Body of pancreas (tissue), 4 donors: Measurements from ENCODE around the gene DNM3. TPM values are rescaled to one million over a fixed set of nuclear protein-coding genes. Genes with fewer than 3 reads are reported as not detected.

Experiments used
- ATAC-seq: fragments of 150-250 bp; one replicate; pipeline ENCODE4 v1.9.1; 2016
- DNase-seq, 4 donors: peaks; one replicate each; pipeline ENCODE4 v3.0.0-alpha.2; 2019
- H3K27ac ChIP-seq, 4 donors: fragments of 200-600 bp; sonication (generic); 1 replicate in 3 of 4; 2 replicates in 1 of 4; pipeline versions ENCODE4 v1.5.1 to v1.6.1; 2016 to 2019; ENCODE audit warnings: mild to moderate bottlenecking in 1 of 4, mixed read lengths in 1 of 4, moderate library complexity in 1 of 4
- H3K27me3 ChIP-seq, 2 donors: fragments of 200-600 bp; sonication (generic); one replicate each; pipeline ENCODE4 v1.6.0; 2016; ENCODE audit warnings: mild to moderate bottlenecking in 1 of 2
- H3K36me3 ChIP-seq, 2 donors: fragments of 200-600 bp; sonication (generic); replicated peaks in 1 of 2; 2 replicates each; pipeline ENCODE4 v1.5.1; 2016; ENCODE audit warnings: low read depth in 2 of 2; ENCODE audit not compliant: insufficient read depth in 1 of 2
- H3K4me1 ChIP-seq: fragments of 200-600 bp; sonication (generic); one replicate; pipeline ENCODE4 v1.6.0; 2016
- H3K4me3 ChIP-seq, 2 donors: fragments of 200-600 bp; sonication (generic); 1 replicate in 1 of 2; 2 replicates in 1 of 2; pipeline ENCODE4 v1.5.1; 2016 to 2019
- H3K9me3 ChIP-seq, 3 donors: fragments of 200-600 bp; sonication (generic); 1 replicate in 2 of 3; 2 replicates in 1 of 3; pipeline ENCODE4 v1.5.1; 2016
- POLR2A ChIP-seq, 3 donors: fragments of 450-650 bp; IDR thresholded peaks; one replicate each; pipeline ENCODE4 v1.6.1; 2016; ENCODE audit warnings: antibody characterized with exemption in 3 of 3, mild to moderate bottlenecking in 2 of 3
- WGBS, 2 donors: methylation state at CpG; one replicate each; pipeline ENCODE4 v1.1.5; 2017; 5-methylcytosine and 5-hydroxymethylcytosine counted together
- intact Hi-C: fragments of 100-400 bp; cut with DNase I; formaldehyde crosslinking; loops from one replicate; pipeline ENCODE4 v1.15.1; 2023
- total RNA-seq, 2 donors: library from RNA; depleted of rRNA; stranded (reverse); fragments of >200 nt; gene quantifications; one replicate each; pipeline ENCODE4 v1.1.0, GENCODE V29; 2016
- TF ChIP-seq, protein P1 (sequence below), 7 experiments: fragments of 450-650 bp in 4 of 7; fragments of 200-600 bp in 3 of 7; sonication (generic) in 3 of 7; IDR thresholded peaks; one replicate each; pipeline ENCODE4 v1.5.1; 2016 to 2019; ENCODE audit warnings: antibody characterized with exemption in 7 of 7

DNM3 gene
- total RNA-seq, 2 donors from 2014 or later, result 2.9 to 4.0 TPM

DNA sequence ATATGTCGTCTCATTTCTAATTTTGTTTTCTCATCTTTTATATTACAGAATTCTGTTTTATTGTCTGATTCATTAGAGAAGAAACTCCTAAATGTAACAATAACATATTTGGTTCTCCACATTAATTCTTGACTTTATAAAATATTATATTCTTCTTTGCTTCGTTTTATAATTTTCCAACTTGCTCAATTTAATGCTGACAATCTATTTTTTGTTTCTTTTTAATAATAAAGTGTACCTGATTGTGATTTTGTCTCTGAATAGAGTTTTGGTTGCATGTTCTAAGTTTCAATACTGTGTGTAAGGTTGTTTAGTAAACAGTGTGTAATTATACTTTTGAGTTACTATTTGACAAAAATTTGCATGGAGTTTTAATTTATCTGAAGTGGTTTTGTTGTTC is 448.1 kb downstream of the DNM3 start:
- intact Hi-C loops, result no loop called here
- no peaks in the 10 kb centered on the region for H3K36me3 ChIP-seq
- H3K9me3 ChIP-seq, result no peaks in the 10 kb centered on the region
- no peak overlapping the region for H3K4me3 ChIP-seq
- ATAC-seq, result no peak
- WGBS, 2 donors, result 86 to 93% methylated on average over 2 of the region's 2 CpGs
- no peak overlapping the region for H3K27ac ChIP-seq
- peaks cover 20% of the 10 kb centered on the region for H3K4me1 ChIP-seq
- no peak for DNase-seq
- TF ChIP-seq POLR2A (IDR thresholded peaks at IDR 0.05), result no peak
- TF ChIP-seq, protein P1, sequence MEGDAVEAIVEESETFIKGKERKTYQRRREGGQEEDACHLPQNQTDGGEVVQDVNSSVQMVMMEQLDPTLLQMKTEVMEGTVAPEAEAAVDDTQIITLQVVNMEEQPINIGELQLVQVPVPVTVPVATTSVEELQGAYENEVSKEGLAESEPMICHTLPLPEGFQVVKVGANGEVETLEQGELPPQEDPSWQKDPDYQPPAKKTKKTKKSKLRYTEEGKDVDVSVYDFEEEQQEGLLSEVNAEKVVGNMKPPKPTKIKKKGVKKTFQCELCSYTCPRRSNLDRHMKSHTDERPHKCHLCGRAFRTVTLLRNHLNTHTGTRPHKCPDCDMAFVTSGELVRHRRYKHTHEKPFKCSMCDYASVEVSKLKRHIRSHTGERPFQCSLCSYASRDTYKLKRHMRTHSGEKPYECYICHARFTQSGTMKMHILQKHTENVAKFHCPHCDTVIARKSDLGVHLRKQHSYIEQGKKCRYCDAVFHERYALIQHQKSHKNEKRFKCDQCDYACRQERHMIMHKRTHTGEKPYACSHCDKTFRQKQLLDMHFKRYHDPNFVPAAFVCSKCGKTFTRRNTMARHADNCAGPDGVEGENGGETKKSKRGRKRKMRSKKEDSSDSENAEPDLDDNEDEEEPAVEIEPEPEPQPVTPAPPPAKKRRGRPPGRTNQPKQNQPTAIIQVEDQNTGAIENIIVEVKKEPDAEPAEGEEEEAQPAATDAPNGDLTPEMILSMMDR (IDR thresholded peaks at IDR 0.05), result no peak
- no peaks in the 10 kb centered on the region for H3K27me3 ChIP-seq

DNA sequence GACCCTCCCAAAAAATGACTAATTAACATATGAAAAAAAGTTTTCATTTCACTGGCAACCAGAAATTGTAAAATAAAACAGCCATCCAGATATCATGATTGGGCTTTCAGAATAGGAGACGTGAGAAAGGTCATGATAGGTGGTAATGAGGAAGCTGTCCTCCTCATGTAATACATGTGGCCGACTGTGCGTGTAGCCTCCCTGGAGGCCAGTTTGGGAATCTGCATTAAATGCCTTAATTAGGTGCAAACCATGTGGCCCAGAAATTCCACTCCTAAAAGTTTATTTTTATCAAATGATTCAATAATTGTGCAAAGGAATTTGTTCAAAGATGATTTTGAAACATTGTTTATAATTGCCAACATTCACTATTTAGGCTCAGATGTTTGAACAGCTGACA is 451.5 kb downstream of the DNM3 start:
- WGBS, 2 donors, result 76 to 88% methylated on average over 3 of the region's 3 CpGs
- Histone ChIP-seq H3K27ac (no peak overlapping the region), H3K4me3 (no peak overlapping the region), H3K9me3 (no peaks in the 10 kb centered on the region), H3K4me1 (peaks cover 6% of the 10 kb centered on the region), H3K36me3 (no peaks in the 10 kb centered on the region), H3K27me3 (no peaks in the 10 kb centered on the region)
- intact Hi-C loops, result no loop called here
- ATAC-seq (no peak), DNase-seq (no peak)
- TF ChIP-seq POLR2A (IDR thresholded peaks at IDR 0.05), result no peak
- TF ChIP-seq, protein P1 (IDR thresholded peaks at IDR 0.05), result no peak

DNA sequence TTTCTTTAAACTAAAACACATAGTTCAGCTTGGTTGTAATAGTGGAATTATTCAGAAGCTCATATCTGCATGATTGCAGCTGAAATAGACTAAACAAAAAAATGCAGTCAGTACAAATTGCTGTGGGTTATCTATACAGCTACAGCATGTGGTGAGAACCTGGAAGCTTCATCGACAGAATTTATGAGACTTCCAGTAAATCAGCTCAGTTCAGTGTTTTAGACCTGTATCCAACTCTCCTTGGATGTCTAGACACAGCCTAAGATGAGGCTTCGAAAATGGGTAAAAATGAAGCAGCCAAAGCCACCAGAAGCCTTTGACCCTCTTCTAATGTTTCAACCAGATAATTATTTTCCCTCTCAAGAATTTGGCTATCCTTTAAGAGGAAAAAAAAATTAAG is 452.1 kb downstream of the DNM3 start:
- Histone ChIP-seq H3K9me3 (no peaks in the 10 kb centered on the region), H3K36me3 (no peaks in the 10 kb centered on the region), H3K27me3 (no peaks in the 10 kb centered on the region), H3K4me3 (no peak overlapping the region), H3K27ac (no peak overlapping the region), H3K4me1 (no peaks in the 10 kb centered on the region)
- TF ChIP-seq, protein P1 (IDR thresholded peaks at IDR 0.05), result no peak
- TF ChIP-seq POLR2A (IDR thresholded peaks at IDR 0.05), result no peak
- DNase-seq, result no peak
- WGBS, 2 donors, result 51 to 66% methylated on average over 2 of the region's 2 CpGs
- intact Hi-C loops, result no loop called here
- ATAC-seq, result no peak

DNA sequence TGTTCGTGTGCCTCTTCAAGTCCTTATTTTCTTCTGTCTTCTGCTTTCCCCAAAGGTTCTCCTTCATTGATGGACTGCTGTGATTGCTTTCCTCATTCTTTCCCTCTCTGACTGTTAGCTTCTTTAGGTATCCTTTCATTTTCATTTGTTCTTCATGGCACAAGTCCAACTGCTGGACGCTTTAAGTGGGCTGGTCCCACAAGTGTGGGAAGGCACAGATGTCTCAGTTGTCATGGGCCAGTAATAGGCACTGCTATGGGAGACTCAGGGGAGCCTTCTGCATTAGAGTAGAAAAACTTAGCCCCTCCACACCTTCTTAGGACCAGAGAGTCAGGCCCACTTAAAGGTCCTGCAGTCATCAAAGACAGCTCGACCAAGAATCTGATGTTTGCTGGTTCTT is 456.8 kb downstream of the DNM3 start:
- intact Hi-C loops, result no loop called here
- H3K27me3 ChIP-seq, result no peaks in the 10 kb centered on the region
- H3K27ac ChIP-seq, result no peak overlapping the region
- 49 to 50% methylated on average over 3 of the region's 3 CpGs for WGBS, 2 donors
- no peak overlapping the region for H3K4me3 ChIP-seq
- H3K9me3 ChIP-seq, result no peaks in the 10 kb centered on the region
- peak; percentile 40 to 51 (median 46) for DNase-seq
- no peaks in the 10 kb centered on the region for H3K4me1 ChIP-seq
- ATAC-seq, result peak; percentile 79
- TF ChIP-seq, protein P1 (IDR thresholded peaks at IDR 0.05), result no peak
- no peak for TF ChIP-seq POLR2A (IDR thresholded peaks at IDR 0.05)
- no peaks in the 10 kb centered on the region for H3K36me3 ChIP-seq

DNA sequence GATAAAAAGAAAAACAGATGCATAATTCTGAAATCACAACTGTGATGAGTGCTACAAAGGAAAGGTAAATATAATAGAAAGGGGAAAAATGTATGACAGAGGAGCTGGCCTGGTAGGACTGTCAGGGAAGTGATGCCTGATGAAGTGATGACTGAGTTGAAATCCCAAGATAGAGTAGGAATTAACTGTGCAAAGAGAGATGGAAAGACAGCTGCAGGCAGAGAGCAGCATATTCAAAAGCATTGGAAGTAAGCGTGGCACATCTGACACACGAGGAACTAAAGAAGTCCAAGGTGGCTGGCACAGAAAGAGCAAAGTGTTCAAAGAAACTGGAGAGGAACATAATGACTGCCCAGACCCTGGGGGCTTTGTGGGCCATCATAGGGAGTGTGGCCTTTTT is 457.6 kb downstream of the DNM3 start:
- DNase-seq (no peak), ATAC-seq (no peak)
- H3K4me3 ChIP-seq, result no peak overlapping the region
- 84 to 93% methylated on average over 2 of the region's 2 CpGs for WGBS, 2 donors
- H3K27ac ChIP-seq, result no peak overlapping the region
- H3K36me3 ChIP-seq, result no peaks in the 10 kb centered on the region
- no peaks in the 10 kb centered on the region for H3K27me3 ChIP-seq
- H3K4me1 ChIP-seq, result no peaks in the 10 kb centered on the region
- intact Hi-C loops, result no loop called here
- TF ChIP-seq POLR2A (IDR thresholded peaks at IDR 0.05), result no peak
- TF ChIP-seq, protein P1 (IDR thresholded peaks at IDR 0.05), result no peak
- H3K9me3 ChIP-seq, result no peaks in the 10 kb centered on the region
